Activated T-helper 1 cell treated with anti-CD3 and anti-CD28 coated beads, Interleukin-2, amount 50 U/mL, for 16 hours (primary cell): Measurements from ENCODE around the gene C16orf82.
"Not testable (repeated sequence)": the region's sequence is repeated elsewhere in the genome, so short reads cannot be mapped to it uniquely, and the experiment has no call there.

ENCODE experiments used
- DNase-seq, 2 donors: peaks; one replicate each; pipeline ENCODE4 v3.0.0-alpha.2; 2020; ENCODE audit warnings: low read depth in 1 of 2, low spot score in 1 of 2

C16orf82 gene

GRCh38 chr16:27086031-27086430 lies 19.3 kb downstream of the C16orf82 start:
- not testable (repeated sequence) for DNase-seq

GRCh38 chr16:27088216-27088615 lies 21.5 kb downstream of the C16orf82 start:
- no peak for DNase-seq

- no peak for DNase-seq
Observed at GRCh38 chr16:27096375-27096774, 29.6 kb downstream of the C16orf82 start.

GRCh38 chr16:27097800-27098230 lies 31.1 kb downstream of the C16orf82 start:
- no peak for DNase-seq

DNA sequence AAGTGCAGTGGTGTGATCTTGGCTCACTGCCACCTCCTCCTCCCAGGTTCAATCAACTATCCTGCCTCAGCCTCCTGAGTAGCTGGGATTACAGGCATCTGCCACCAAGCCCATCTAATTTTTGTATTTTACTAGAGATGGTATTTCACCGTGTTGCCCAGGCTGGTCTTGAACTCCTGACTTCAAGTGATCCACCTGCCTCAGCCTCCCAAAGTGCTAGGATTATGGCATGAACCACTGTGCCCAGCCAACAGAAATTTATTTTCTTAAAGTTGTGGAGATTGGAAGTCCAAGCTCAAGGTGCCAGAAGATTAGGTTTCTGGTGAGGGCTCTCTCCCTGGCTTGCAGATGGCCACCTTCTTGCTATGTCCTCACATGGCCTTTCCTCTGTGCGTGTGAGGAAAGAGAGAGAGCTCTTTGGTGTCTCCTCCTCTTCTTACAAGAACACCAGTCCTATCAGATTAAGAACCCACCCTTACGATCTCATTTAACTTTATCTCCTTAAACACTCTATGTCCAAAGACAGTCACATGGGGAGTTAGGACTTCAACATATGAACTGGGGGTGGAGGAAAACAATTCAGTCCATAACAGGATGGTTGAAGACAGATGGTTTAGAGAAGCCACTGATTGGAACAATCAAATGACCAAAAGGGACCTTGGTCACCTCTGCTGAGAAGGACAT lies 31.8 kb downstream of the C16orf82 start:
- no peak for DNase-seq

GRCh38 chr16:27102701-27103575 lies 36.2 kb downstream of the C16orf82 start:
- no peak for DNase-seq

DNA sequence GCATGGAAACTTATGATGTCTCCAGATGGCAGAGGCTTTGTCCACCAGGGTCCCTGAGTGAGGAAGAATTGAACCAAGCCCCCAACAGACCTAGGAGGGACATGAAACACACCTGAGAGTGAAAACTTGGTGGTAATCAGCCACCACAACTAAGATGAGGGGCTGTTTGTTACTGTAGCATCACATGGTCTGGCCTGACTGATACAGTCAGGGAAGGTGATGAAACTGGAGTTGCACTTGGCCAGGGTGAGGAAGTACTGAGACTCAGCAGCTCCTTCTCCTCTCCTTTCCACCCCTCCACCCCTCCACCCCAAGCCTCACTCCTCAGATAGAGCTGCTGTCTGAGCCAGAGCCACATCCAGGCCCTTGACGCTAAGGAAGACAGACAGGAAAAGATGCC lies 37.2 kb downstream of the C16orf82 start:
- no peak for DNase-seq

DNA sequence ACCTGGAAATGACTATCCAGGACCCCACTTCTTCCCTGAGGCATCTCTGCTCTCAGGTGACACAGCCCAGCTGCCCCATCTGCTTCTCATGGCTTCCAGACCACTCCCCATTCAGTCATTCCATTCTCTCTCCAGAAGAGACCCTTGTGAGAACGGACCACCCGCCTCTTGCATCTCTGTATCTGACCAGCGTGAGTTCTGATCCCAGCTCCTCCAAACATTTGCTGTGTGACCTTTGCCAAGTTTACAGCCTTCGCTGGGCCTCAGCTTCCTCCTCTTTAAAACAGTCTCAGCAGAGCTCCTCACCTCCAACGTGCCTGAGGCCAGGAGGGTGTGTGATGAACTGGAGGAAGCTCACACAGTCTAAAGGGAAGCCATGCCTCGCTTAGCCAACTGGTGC lies 39.6 kb downstream of the C16orf82 start:
- no peak for DNase-seq

DNA sequence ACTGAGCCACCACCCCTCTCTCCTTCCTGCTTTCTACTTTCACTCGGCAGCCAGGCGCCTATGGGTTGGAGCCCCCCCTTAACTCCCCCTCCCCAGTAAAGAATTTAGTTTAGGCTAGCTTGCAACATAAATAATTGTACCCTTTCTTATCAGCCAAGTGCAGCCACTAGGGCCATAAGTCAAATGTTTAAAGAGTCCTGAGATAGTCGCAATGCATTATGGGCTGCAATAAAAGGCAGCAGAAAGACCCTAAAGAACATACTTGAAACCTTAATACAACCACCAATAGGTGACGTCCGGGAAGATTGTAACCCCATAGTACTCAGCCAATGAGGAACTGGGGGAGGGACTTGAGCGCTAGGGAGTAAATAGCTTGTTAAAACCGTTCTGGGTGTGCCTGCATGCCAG lies 40.5 kb downstream of the C16orf82 start:
- DNase-seq = no peak

DNA sequence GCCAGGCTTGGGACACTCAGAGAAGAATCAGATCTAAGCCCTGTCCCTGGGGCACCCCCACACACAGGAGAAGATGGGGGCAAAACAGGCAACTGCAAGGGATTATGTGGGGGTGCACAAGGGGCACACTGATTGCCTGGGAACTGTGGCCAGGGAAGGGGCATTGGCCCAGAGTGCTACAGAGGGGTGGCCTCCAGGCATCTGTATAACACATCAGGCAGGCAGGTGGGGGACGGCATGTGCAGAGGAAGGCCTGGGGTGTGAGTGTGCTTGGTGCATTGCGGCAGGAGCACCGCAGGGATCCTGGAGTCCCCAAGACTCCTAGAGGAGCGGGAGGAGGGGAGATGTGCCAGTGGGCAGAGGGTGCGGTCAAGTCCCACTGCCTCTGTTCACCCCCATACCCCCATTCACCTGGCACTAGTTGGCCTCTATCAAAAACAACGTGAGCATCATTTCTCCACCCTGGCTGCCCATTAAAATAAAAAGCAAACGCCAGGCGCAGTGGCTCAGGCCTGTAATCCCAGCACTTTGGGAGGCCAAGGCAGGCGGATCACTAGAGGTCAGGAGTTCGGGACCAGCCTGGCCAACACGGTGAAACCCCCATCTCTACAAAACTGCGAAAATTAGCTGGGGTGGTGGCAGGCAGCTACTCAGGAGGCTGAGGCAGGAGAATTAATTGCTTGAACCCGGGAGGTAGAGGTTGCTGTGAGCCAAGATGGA lies 41.5 kb downstream of the C16orf82 start:
- DNase-seq = no peak

DNA sequence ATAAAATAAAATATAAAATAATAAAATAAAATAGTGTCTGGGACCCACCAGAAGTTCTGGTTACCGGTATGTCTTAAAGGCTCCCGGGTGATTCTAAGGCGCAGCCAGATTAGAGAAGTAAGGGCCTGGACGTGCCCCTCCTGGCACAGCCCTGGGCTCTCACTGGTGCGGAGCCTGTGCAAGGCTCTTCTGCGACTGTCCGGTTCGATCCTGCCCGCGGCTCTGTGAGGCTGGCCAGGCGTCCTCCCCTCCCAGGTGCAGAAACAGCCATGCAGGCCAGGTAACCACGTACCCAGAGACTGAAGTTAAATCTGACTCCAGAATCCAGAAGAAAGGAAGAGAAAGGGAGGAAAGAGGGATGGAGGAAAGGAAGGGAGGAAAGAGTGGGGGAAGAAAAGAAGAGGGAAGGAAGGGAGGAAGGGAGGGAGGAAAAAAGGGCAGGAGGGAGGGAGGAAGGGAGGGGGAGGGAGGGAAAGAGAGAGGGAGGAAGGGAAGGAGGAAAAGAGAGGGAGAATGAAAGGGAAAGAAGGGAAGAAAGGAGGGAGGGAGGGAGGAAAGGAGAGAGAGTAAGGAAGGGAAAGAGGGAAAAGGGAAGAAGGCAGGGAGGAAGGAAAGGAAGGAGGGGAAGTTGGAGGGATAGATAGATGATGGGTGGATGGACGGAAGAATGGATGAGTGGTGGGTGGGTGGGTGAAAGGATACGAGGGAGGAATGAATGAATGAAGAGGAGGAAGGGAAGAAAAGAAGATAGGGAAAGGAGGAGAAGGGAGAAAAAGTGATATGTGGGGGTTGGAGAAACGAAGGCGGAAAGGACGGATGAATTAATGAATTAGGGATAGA lies 42.3 kb downstream of the C16orf82 start:
- no peak for DNase-seq

DNA sequence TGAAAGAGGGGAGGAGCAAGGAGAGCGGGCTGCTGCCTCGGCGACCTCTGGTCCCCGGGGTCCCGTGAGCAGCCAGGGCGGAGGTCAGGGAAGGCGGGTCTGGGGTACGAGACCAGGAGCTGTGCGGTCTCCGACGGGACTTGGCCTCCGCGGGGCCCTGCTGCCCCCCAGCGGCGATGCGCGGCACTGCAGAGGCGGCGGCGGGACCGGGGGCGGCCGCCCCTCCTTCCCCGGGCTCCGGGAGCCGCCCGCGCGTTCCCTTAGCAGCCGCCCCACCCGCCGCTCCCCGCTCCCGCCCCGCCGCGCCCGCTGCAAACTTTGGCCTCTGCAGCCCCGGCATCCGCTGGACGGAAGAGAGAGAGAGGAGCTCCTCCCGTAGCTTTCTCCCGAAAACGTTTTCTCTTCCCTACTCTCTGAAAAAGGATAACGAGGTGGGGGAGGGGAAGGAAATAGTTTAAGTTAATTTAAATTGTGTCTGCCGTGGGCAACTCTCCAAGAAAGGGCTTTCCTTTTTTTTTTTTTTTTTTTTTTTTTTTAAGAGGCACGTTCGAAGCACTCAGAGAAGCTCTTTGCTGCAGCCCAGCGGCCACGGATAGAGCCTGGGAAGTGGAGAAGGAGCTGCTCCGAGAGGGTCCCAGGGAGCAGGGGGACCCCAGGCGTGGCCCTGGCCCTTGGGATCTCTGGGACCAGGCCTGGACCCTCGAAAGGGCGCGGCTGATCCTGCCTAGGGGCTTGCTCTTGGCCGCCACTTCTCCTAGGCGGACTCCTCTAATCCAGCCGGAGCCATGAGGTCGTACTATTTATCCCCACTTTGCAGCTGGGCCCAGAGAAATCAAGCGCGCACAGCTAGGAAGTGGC lies 43.2 kb downstream of the C16orf82 start:
- peak; percentile 61 to 66 for DNase-seq

- DNase-seq = no peak
Observed at GRCh38 chr16:27110524-27110896, 43.8 kb downstream of the C16orf82 start.

DNA sequence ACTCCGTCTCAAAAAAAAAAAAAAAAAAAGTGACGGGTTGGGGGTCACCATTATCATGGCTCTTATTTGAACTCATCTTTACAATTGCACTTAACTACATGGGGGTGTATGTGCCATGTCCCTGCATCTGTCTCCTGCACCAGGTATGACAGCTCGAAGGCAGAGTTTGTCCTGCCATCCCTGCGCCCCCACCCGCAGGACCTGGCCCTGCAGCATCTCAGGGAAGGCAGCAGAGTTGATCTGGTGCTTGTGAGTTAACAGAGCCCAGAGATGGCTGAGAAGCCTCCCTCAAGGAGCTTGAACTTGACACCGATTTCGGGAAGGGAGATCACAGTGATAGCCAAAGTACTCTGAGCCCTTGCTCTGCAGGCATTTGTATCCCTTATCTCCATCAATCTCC lies 44.8 kb downstream of the C16orf82 start:
- DNase-seq = no peak

- no peak for DNase-seq
Observed at GRCh38 chr16:27112093-27112811, 45.5 kb downstream of the C16orf82 start.

DNA sequence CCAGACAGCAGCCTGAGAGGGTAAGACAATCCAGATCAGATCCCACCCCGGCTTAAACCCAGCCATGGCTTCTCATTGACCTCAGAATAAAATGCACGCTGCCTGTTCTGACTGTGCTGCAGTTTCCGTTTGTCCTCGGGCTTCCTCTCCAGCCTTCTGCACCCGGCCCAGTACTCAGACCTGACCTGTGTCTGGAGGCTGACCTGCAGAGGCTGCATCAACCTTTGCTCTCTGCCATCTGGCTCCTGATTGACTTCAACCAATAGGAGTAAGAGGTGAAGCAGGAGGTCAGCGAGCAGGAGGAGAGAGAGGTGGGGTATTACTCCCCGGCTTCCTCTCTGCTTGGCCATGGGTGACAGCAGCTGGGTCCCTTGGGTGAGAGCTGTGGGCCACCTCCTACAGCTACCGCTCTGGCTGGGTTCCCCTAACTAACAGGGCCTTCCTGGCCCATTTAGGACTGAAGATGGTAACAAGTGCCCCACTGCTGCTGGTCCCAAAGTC lies 46.7 kb downstream of the C16orf82 start:
- DNase-seq = no peak

GRCh38 chr16:27114006-27114405 lies 47.3 kb downstream of the C16orf82 start:
- no peak for DNase-seq

- no peak for DNase-seq
Observed at GRCh38 chr16:27118526-27118925, 51.8 kb downstream of the C16orf82 start.
